Mucosa of rectum (tissue), 2 donors: ENCODE results near the gene AGPS.
"Not testable (repeated sequence)": the region's sequence is repeated elsewhere in the genome, so short reads cannot be mapped to it uniquely, and the experiment has no call there.

Experiments
- H3K27ac ChIP-seq, 2 donors: one replicate each; pipeline ENCODE4 v1.7.0; 2013; ENCODE audit warnings: inconsistent platforms in 2 of 2, low read depth in 2 of 2, low read length in 2 of 2
- H3K27me3 ChIP-seq, 2 donors: one replicate each; pipeline ENCODE4 v1.7.0; 2013; ENCODE audit warnings: low read length in 2 of 2; ENCODE audit not compliant: control insufficient read depth in 2 of 2, insufficient read depth in 2 of 2
- H3K36me3 ChIP-seq, 2 donors: one replicate each; pipeline ENCODE4 v1.7.0; 2013; ENCODE audit warnings: low read length in 2 of 2; ENCODE audit not compliant: control insufficient read depth in 2 of 2, insufficient read depth in 2 of 2
- H3K4me1 ChIP-seq, 2 donors: one replicate each; pipeline ENCODE4 v1.7.0; 2013; ENCODE audit warnings: low read length in 2 of 2, mild to moderate bottlenecking in 1 of 2; ENCODE audit not compliant: control insufficient read depth in 2 of 2, insufficient read depth in 2 of 2
- H3K4me3 ChIP-seq, 2 donors: one replicate each; pipeline ENCODE4 v1.7.0; 2013; ENCODE audit warnings: low read length in 2 of 2
- H3K9ac ChIP-seq, 2 donors: one replicate each; pipeline ENCODE4 v1.7.0; 2013; ENCODE audit warnings: low read length in 2 of 2, low read depth in 1 of 2, mild to moderate bottlenecking in 1 of 2
- H3K9me3 ChIP-seq, 2 donors: one replicate each; pipeline ENCODE4 v1.7.0; 2013; ENCODE audit warnings: low read length in 2 of 2; ENCODE audit not compliant: control insufficient read depth in 2 of 2
- donor health status: healthy.
- donor health status: Normal muscosa, but diverticular disease.

The AGPS gene

GRCh38 chr2:177392373-177393202, at the start of gene AGPS:
AGPS (plus strand) TSS chr2:177392773; CDS start chr2:177392790, 17 bp downstream.
- Histone ChIP-seq H3K9ac (peak within 1 kb of the TSS; percentile 82), H3K27me3 (no peaks in the 10 kb centered on the region), H3K4me1 (peaks cover 9 to 24% of the 10 kb centered on the region in 2 donors), H3K4me3 (peak within 1 kb of the TSS; percentile 80 to 92), H3K36me3 (no peaks in the 10 kb centered on the region), H3K9me3 (no peaks in the 10 kb centered on the region), H3K27ac (peak within 1 kb of the TSS; percentile 78 to 83)

GRCh38 chr2:177343773-177344172, 48.8 kb upstream of the AGPS start:
- H3K9me3 ChIP-seq: no peaks in the 10 kb centered on the region
- no peak overlapping the region for H3K9ac ChIP-seq
- no peak overlapping the region for H3K4me3 ChIP-seq
- H3K27me3 ChIP-seq: no peaks in the 10 kb centered on the region
- no peaks in the 10 kb centered on the region for H3K36me3 ChIP-seq
- H3K4me1 ChIP-seq: no peaks in the 10 kb centered on the region
- no peak overlapping the region for H3K27ac ChIP-seq

GRCh38 chr2:177344316-177344715, 48.3 kb upstream of the AGPS start:
- Histone ChIP-seq H3K9ac (no peak overlapping the region), H3K9me3 (no peaks in the 10 kb centered on the region), H3K36me3 (no peaks in the 10 kb centered on the region)

GRCh38 chr2:177346192-177346591, 46.4 kb upstream of the AGPS start:
- H3K4me3 ChIP-seq: no peak overlapping the region
- H3K9me3 ChIP-seq: no peaks in the 10 kb centered on the region
- no peak overlapping the region for H3K9ac ChIP-seq
- H3K27ac ChIP-seq: no peak overlapping the region
- H3K27me3 ChIP-seq: no peaks in the 10 kb centered on the region
- no peaks in the 10 kb centered on the region for H3K4me1 ChIP-seq
- no peaks in the 10 kb centered on the region for H3K36me3 ChIP-seq

More at GRCh38 chr2:177344316-177344715, 48.3 kb upstream of the AGPS start:
- H3K4me1 ChIP-seq: no peaks in the 10 kb centered on the region
- no peak overlapping the region for H3K27ac ChIP-seq
- no peak overlapping the region for H3K4me3 ChIP-seq
- H3K27me3 ChIP-seq: no peaks in the 10 kb centered on the region

GRCh38 chr2:177347570-177347969, 45.0 kb upstream of the AGPS start:
- Histone ChIP-seq H3K9ac (no peak overlapping the region), H3K4me1 (peaks cover 0 to 2% of the 10 kb centered on the region in 2 donors), H3K9me3 (no peaks in the 10 kb centered on the region), H3K36me3 (no peaks in the 10 kb centered on the region), H3K27ac (no peak overlapping the region), H3K4me3 (no peak overlapping the region), H3K27me3 (no peaks in the 10 kb centered on the region)

GRCh38 chr2:177348118-177348654, 44.4 kb upstream of the AGPS start:
- H3K36me3 ChIP-seq: no peaks in the 10 kb centered on the region
- no peak overlapping the region for H3K27ac ChIP-seq

GRCh38 chr2:177348733-177349693, 43.6 kb upstream of the AGPS start:
- H3K9ac ChIP-seq: no peak overlapping the region
- no peak overlapping the region for H3K4me3 ChIP-seq
- no peak overlapping the region for H3K27ac ChIP-seq
- H3K36me3 ChIP-seq: no peaks in the 10 kb centered on the region
- H3K4me1 ChIP-seq: peaks cover 0 to 2% of the 10 kb centered on the region in 2 donors
- H3K9me3 ChIP-seq: no peaks in the 10 kb centered on the region
- no peaks in the 10 kb centered on the region for H3K27me3 ChIP-seq

More at GRCh38 chr2:177348118-177348654, 44.4 kb upstream of the AGPS start:
- Histone ChIP-seq H3K4me3 (no peak overlapping the region), H3K4me1 (peaks cover 0 to 2% of the 10 kb centered on the region in 2 donors), H3K9ac (no peak overlapping the region), H3K9me3 (no peaks in the 10 kb centered on the region), H3K27me3 (no peaks in the 10 kb centered on the region)

GRCh38 chr2:177350624-177351023, 41.9 kb upstream of the AGPS start:
- not testable (repeated sequence) for H3K4me1 ChIP-seq, H3K9me3 ChIP-seq, H3K27me3 ChIP-seq, H3K4me3 ChIP-seq, H3K9ac ChIP-seq, H3K36me3 ChIP-seq, H3K27ac ChIP-seq

- H3K27ac ChIP-seq, H3K9me3 ChIP-seq, H3K27me3 ChIP-seq, H3K9ac ChIP-seq, H3K36me3 ChIP-seq, H3K4me3 ChIP-seq, H3K4me1 ChIP-seq: not testable (repeated sequence)
Observed at GRCh38 chr2:177351121-177351520, 41.5 kb upstream of the AGPS start.
